ENCODE measurements around the gene CCDC70.
A peak's percentile ranks its signal among the peaks of the same experiment; 100 is the strongest.

The CCDC70 gene

GRCh38 chr13:51831519-51831918 is 30.2 kb upstream of the CCDC70 start:
- no peak for DNase-seq

GRCh38 chr13:51832471-51833152 is 29.2 kb upstream of the CCDC70 start:
- DNase-seq = no peak

GRCh38 chr13:51833980-51834379 is 27.8 kb upstream of the CCDC70 start:
- DNase-seq = no peak

GRCh38 chr13:51834581-51835171 is 27.1 kb upstream of the CCDC70 start:
- no peak for DNase-seq

DNA sequence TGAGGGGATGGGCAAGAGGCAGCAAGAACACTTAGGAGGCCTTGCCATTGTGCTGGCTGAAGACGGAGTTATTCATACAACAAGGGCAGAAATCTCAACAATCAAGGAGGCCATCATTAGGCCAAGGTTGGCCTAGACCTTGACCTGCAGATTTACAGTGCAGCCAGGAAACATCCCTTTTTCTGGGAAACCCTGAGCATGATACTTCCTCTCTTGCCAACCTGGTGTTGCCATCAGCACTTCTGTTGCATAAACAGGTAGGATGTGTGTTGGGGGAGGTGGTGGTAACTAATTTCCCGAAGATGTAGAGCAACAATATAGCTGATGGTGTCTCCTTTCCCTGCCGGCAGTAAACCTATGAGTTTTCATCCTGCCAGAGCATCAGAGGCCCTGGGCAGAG is 24.8 kb upstream of the CCDC70 start:
- DNase-seq = no peak

- DNase-seq = no peak
Measured at GRCh38 chr13:51838240-51838846, 23.4 kb upstream of the CCDC70 start.

GRCh38 chr13:51839711-51840540 is 21.8 kb upstream of the CCDC70 start:
- no peak for DNase-seq

DNA sequence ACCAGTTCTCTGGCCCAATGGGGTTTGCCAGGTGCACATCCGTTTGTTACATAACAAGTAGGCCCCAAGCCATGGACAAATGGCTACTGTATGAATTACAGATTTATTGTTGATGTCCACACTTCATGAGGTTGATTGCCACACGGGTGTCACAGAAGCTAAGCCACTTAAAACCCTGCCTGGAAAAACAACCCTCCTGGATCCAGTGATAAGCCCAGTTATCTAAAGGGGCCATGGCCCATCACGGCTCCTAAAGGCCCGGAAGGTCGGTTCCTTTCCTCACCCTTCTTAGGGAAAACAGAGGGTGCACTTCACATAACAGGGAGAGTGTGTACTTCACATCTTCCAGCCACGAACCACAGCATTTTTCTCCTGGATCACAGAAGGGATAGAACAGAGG is 20.9 kb upstream of the CCDC70 start:
- no peak for DNase-seq

DNA sequence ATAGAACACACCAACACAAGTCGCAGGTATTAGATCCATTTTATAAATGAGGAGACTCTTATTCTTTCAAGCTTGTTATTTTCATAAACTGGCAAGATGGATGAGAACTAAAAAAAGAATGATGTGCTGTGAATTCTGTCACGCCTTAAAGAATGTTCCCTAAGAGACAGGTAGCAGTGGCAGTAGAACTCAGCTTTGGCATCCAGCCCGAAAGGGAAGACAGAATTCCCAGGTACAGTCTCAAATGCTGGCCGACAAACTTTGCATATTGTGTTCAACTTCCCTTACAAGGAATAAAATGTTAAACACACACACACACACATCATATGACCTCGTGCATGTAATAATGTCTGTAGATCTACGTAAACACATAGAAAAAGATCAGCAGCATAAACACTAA is 20.0 kb upstream of the CCDC70 start:
- no peak for DNase-seq

- DNase-seq = no peak
Measured at GRCh38 chr13:51843529-51843928, 18.2 kb upstream of the CCDC70 start.

GRCh38 chr13:51844862-51845573 is 16.8 kb upstream of the CCDC70 start, which contains the start of gene TMEM272:
TSS of gene TMEM272 (minus strand) at chr13:51845177. CDS start at chr13:51838530, 6,647 bp downstream.
- DNase-seq = peak; percentile 83

DNA sequence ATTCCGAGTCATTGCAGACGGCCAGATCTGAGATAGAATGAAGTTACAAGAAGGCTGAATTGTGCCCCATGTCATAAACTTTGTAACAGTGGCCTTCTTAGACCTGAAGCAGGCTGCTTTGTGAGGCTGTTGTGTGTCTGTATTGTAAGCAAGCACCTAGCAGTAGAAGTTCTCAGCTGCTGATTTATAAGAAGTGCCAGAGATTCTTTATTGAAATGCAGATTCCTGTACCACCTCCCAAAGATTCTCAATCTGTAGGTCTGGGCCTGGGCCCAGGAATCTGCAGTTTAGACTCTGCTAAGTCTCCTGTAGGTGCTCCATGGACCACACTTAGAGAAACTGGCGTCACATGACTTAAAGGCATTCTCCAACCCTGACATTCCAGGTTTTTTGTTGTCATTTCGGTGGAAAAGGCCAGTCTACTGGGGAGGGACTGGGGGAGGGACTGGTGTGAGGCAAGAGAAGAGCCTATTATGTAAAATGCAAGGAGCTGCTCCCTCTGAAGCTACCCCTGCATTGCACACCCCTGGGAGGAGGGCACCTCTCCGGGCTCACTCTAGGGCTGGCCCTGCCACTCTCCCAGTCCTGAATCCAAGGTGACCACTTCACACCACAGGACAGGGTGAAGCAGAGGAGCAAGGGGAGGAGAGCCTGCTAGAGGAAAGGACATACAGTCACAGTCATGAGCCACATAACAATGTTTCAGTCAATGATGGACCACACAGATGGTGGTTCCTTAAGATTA is 16.0 kb upstream of the CCDC70 start:
- DNase-seq = no peak

DNA sequence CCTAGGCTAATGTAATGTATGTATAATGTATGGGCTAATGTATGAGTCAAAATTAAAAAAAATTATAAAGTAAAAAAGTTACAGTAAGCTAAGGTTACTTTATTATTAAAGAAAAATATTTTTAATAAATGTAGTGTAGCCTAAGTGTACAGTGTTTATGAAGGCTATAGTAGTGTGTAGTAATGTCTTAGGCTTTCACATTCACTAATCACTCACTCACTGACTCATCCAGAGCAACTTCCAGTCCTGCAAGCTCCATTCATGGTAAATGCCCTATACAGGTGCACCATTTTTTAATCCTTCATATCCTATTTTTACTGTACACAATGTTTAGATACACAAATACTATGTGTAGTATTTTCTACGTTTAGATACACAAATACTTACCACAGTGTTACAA is 15.0 kb upstream of the CCDC70 start:
- no peak for DNase-seq

GRCh38 chr13:51848674-51849073 is 13.1 kb upstream of the CCDC70 start:
- DNase-seq = no peak

- DNase-seq = peak; percentile 48
Measured at GRCh38 chr13:51849145-51850101, 12.3 kb upstream of the CCDC70 start.

DNA sequence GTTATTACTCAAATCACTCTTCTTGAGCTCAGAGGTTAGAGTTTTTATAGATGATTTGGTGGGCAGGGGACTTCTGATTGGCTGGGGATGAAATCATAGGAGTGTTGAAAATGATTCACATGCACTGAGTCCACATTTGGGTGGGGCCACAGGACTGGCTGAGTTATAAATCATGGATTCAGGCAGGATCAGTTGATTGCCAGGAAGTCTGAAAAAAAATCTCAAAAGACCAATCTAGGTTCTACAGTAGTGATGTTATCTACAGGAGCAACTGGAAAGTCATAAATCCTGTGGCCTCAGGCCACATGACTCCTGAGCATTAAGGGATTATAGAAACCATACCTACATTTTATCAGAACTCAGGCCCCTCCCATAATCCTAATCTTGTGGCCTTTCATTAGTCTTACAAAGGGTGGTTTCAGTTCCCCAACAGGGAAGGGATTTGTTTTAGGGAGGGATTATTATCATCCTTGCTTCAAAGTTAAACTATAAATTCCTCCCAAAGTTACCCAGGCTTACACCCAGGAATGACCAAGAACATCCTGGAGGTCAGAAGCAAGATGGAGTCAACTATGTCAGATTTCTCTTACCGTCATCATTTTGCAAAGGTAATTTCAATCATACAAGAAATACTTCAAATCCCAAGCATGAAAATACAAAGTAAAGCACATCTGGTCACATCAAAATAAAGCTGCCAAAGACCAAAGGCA is 5.6 kb upstream of the CCDC70 start:
- DNase-seq = no peak

DNA sequence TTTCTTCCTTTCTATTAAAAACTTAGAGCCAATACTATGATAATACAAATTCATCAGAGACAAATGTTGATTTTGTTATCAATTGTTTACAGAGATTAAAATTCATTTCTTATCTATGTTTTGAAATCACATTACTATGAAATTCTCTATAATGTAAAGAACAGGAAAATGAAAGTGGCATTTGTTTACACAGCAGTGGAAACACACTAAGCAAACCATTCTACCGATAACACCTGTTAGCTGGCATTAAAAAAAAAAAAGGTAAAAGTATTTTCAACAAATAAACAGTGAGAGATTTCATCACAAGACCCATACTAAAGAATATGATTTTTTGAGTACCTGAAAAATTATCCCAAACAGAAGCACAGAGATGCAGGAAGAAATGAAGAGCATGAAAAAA is 4.8 kb upstream of the CCDC70 start:
- DNase-seq = no peak

DNA sequence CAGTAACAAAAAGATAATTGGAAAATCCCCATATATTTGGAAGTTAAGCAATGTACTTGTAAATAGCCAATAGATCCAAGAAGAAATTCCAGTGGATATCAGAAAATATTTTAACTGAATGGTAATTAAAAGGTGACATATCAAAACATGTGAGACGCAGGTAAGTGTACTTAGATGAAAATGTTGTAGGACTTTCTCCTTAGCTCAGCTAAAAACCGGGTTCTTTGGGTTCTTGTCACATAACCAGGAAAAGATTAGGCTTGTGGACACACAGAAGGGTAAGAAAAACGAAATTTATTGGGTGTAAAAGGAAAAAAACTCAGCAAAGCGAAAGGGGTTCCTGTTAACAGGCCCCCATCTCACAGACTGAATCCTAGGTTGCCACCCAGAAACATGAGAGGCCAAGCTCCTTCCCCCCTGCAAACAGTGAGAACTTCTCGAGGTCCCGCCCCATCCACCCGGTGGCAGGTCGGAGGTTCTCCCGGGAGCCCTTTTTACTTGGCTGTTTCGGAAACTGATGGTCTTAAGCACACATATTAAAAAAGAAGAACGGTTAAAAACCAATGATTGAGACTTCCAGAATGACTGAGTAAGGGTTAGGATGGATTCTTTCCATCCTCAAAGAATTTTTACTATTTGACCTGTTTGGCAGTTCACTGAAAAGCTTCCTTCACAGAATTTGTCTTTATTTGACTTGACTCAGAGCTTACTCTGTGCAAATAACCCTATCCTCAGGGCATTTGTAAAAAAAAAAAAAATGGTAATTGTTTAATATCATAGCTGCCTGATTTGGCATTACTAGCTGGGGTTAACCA is 3.1 kb upstream of the CCDC70 start:
- DNase-seq = no peak

DNA sequence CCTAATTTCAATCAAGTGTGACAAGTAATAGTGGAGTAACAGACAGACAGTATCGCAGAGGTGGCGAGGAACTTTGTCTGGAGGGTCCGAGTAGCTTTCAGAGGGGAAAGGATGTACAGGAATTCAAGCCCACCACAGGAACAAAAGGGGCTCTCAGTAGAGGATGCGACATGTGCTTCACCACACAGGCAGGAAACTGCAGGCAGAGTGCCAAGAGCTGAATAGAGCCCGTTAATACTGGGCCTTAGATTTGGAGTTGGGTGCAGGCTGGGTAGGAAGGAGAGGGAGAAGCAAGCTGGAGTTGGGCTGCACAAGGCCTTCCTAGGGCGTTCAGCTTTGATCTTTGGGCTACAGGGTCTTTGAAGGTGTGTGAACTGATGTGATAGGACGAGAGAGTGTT is 1.2 kb downstream of the CCDC70 start:
- no peak for DNase-seq
